Neutrophil (primary cell): ENCODE measurements around the gene TMEM132C.
"Not testable (repeated sequence)": the region's sequence is repeated elsewhere in the genome, so short reads cannot be mapped to it uniquely, and the experiment has no call there.

ENCODE experiments used
- H3K27ac ChIP-seq: fragments of 200-600 bp; sonication (generic); 2 replicates; pipeline ENCODE4 v1.5.1; 2016; ENCODE audit warnings: mild to moderate bottlenecking, moderate library complexity
- H3K27me3 ChIP-seq: fragments of 200-600 bp; sonication (generic); 2 replicates; pipeline ENCODE4 v1.6.0; 2016; ENCODE audit warnings: mild to moderate bottlenecking
- H3K36me3 ChIP-seq: fragments of 200-600 bp; sonication (generic); 2 replicates; pipeline ENCODE4 v1.5.1; 2017
- H3K4me1 ChIP-seq, 2 experiments: fragments of 200-600 bp in 1 of 2; sonication (generic) in 1 of 2; 1 replicate in 1 of 2; 2 replicates in 1 of 2; pipeline versions ENCODE4 v1.5.1 to v1.6.1; 2013 to 2016; ENCODE audit warnings: low read depth in 1 of 2, low read length in 1 of 2, mild to moderate bottlenecking in 1 of 2, moderate library complexity in 1 of 2; ENCODE audit not compliant: control insufficient read depth in 1 of 2, insufficient read depth in 1 of 2
- H3K4me3 ChIP-seq, 2 experiments: fragments of 200-600 bp in 1 of 2; sonication (generic) in 1 of 2; 1 replicate in 1 of 2; 2 replicates in 1 of 2; pipeline ENCODE4 v1.5.1; 2013 to 2016; ENCODE audit warnings: low read depth in 1 of 2, low read length in 1 of 2, mild to moderate bottlenecking in 1 of 2, moderate library complexity in 1 of 2
- H3K9me3 ChIP-seq: fragments of 200-600 bp; sonication (generic); 2 replicates; pipeline ENCODE4 v1.5.1; 2016
- CTCF ChIP-seq: fragments of 200-600 bp; sonication (generic); IDR thresholded peaks from 2 replicates; pipeline ENCODE4 v1.5.1; 2016; ENCODE audit warnings: antibody characterized with exemption

The TMEM132C gene

DNA sequence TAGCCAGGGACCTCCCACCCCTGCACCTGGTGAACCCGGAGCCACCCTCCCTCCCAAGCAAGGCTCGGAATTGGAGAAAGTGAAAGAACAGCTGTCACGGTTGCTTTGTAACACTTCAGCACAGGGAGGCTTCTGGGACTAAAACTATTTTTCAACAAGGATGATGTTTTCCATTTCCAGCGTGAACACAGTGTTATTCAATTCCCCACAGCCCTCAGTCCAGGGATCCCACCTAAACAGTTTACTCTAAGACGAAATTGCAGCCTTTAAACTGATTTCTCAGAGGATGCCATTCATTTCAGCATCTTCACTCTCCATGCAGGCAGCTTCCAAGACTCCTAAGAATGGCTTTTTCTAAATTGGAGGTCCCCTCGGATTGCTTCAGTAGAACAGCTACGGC is 327.6 kb downstream of the TMEM132C start:
- Histone ChIP-seq H3K27me3 (no peaks in the 10 kb centered on the region), H3K36me3 (no peaks in the 10 kb centered on the region), H3K4me3 (no peak overlapping the region), H3K9me3 (no peaks in the 10 kb centered on the region), H3K4me1 (no peaks in the 10 kb centered on the region), H3K27ac (no peak overlapping the region)
- no peak for TF ChIP-seq CTCF

DNA sequence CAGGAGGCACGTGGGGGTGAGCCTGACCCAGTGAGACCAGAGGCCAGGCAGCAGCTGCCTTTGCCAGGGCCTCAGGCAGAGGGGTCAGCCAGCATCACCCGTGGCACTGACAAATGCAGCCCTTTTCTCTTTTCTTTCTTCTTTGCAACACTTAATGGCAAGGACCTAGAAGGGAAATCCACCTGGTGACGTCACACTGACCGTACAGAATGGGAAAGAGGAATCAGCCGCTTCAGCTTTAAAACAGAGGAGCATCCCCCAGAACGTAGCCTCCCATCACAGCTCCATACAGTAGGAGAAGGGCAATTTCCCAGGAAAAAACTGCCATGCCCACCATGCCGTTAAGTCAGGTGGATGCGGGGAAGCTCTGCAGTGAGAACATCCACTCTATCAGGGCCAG is 328.6 kb downstream of the TMEM132C start:
- no peaks in the 10 kb centered on the region for H3K36me3 ChIP-seq
- H3K4me1 ChIP-seq = no peaks in the 10 kb centered on the region
- H3K9me3 ChIP-seq = no peaks in the 10 kb centered on the region
- H3K27me3 ChIP-seq = no peaks in the 10 kb centered on the region
- H3K27ac ChIP-seq = no peak overlapping the region
- no peak overlapping the region for H3K4me3 ChIP-seq
- no peak for TF ChIP-seq CTCF

DNA sequence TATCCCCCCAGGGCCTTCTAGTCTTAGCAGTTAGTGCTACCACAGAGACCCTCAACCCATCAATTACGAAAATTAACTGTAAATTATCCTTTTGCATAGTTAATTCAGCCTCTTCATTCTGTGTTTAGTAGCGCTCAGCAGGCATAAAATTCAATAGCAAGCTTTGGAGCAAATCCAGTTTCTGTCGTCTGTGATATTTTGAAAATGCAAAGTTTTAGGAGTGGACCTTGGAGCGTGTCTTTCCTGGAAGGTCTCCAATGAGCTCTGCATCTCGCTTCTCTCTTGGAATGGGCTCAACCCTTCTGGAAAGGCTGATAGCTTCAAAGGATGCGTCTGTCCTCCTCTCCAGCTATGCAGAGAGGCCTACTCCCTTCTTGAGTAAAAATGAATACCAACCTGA is 333.9 kb downstream of the TMEM132C start:
- H3K9me3 ChIP-seq = no peaks in the 10 kb centered on the region
- H3K36me3 ChIP-seq = no peaks in the 10 kb centered on the region
- H3K27me3 ChIP-seq = no peaks in the 10 kb centered on the region
- TF ChIP-seq CTCF = no peak
- no peak overlapping the region for H3K4me3 ChIP-seq
- H3K27ac ChIP-seq = no peak overlapping the region
- H3K4me1 ChIP-seq = no peaks in the 10 kb centered on the region

GRCh38 chr12:128603573-128604115 is 336.7 kb downstream of the TMEM132C start:
- Histone ChIP-seq H3K4me1 (no peaks in the 10 kb centered on the region), H3K27me3 (no peaks in the 10 kb centered on the region), H3K36me3 (no peaks in the 10 kb centered on the region), H3K9me3 (no peaks in the 10 kb centered on the region), H3K4me3 (no peak overlapping the region), H3K27ac (no peak overlapping the region)
- no peak for TF ChIP-seq CTCF

DNA sequence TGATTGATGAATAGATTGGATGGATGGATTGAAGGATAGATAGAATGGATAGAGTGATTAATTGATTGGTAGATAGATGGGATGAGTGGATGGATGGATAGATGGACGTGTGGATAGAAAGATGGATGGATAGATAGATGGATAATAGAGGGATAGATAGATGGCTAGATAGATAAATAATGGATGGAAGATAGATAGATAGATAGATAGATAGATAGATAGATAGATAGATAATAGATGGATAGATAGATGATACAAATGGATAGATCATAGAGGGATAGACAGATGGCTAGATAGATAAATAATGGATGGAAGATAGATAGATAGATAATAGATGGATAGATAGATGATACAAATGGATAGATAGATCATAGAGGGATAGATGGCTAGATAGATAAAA is 337.2 kb downstream of the TMEM132C start:
- not testable (repeated sequence) for H3K36me3 ChIP-seq, H3K4me1 ChIP-seq, H3K27ac ChIP-seq, H3K27me3 ChIP-seq, H3K9me3 ChIP-seq, H3K4me3 ChIP-seq

GRCh38 chr12:128606051-128606450 is 339.1 kb downstream of the TMEM132C start:
- TF ChIP-seq CTCF = no peak
- no peak overlapping the region for H3K27ac ChIP-seq
- H3K4me3 ChIP-seq = no peak overlapping the region
- H3K4me1 ChIP-seq = no peaks in the 10 kb centered on the region
- no peaks in the 10 kb centered on the region for H3K36me3 ChIP-seq
- no peaks in the 10 kb centered on the region for H3K9me3 ChIP-seq
- H3K27me3 ChIP-seq = no peaks in the 10 kb centered on the region
